ENCODE measurements around the gene SLC39A11.

DNA sequence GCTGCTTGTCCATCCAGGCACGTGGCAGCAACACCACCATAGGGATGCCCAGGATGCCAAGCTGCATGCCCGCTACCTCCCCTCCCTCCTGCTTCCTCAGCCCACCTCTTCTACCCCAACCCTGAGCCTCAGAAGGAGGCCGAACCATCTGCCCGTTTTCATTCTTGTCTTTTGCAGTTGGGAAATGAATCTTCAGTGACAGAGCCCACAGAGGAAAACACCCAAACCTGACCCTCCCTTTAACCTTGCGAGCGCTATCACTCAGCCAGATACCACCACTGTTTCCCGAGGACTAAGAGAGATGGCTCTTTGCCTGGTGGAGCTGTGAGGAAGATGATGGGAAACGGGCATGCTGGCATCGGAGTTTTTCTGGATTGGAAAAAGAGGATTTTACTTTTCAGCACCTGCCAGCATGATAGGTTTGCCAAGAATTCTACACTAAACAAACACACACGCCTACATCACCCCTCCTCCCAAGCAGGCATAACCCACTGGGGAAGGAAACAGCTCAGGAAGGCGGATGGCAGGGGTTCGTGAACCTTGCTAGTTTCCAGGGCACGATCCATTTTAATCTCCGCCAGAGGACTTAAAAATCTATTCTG, 457.4 kb downstream of the SLC39A11 start:
- no peak for TF ChIP-seq POLR2A (IDR thresholded peaks at IDR 0.05; ENCODE audit: low read depth, low read length)
- TF ChIP-seq POLR2AphosphoS5 (IDR thresholded peaks at IDR 0.05; ENCODE audit: low read depth, low read length): no peak
- TF ChIP-seq TAF1 (IDR thresholded peaks at IDR 0.05; ENCODE audit: low read depth, low read length): no peak
- TF ChIP-seq POU2F2 (IDR thresholded peaks at IDR 0.05; ENCODE audit: low read depth, low read length): no peak
- no peak for TF ChIP-seq SPI1 (IDR thresholded peaks at IDR 0.05; ENCODE audit: low read depth, low read length)
- no peak for TF ChIP-seq PAX5 (IDR thresholded peaks at IDR 0.05; ENCODE audit: insufficient read depth, low read length, severe bottlenecking)

Measured in GM12891 (cell line).